Measurements from ENCODE around the gene ABCA13. TPM values are rescaled to one million over a fixed set of nuclear protein-coding genes. Genes with fewer than 3 reads are reported as not detected.

The ABCA13 gene
- polyA plus RNA-seq, 1 of the 3 experiments (the other 2 are of a cell fraction): not detected

- no peak for TF ChIP-seq YY1 (IDR thresholded peaks at IDR 0.05; ENCODE audit: low read depth)
These were observed 66.1 kb downstream of the ABCA13 start (continued) for GRCh38 chr7:48237354-48237753.

- CTCF ChIA-PET: interaction anchor here (0.7 kb wide), 1 partner anchor 1778 kb away, joined by 3 read pairs; no protein-coding TSS in a partner anchor
- 12% methylated on average over 7 of the region's 8 CpGs for WGBS (ENCODE audit: low lambda C conversion rate)
These were observed 71.6 kb downstream of the ABCA13 start for GRCh38 chr7:48242846-48243245.

GRCh38 chr7:48244864-48245271, 73.6 kb downstream of the ABCA13 start:
- Histone ChIP-seq H3K4me3 (ENCODE audit: low read depth in 2 of 2, low read length in 1 of 2) (no peak overlapping the region), H3K4me2 (peak overlapping the region; percentile 10; the same call in 1 of the 2 replicates), H3K79me2 (ENCODE audit: insufficient read depth) (no peaks in the 10 kb centered on the region)

More at GRCh38 chr7:48242846-48243245, 71.6 kb downstream of the ABCA13 start:
- Histone ChIP-seq H3K9me3 (no peaks in the 10 kb centered on the region), H3K79me2 (ENCODE audit: insufficient read depth) (no peaks in the 10 kb centered on the region), H3K36me3 (replicated peaks in 1 of 2; ENCODE audit: control insufficient read depth in 1 of 2, insufficient read depth in 2 of 2, low read length in 1 of 2) (no peaks in the 10 kb centered on the region), H3K4me2 (no peak overlapping the region), H3K27ac (ENCODE audit: low read depth in 2 of 2, low read length in 1 of 2) (no peak overlapping the region), H3K27me3 (ENCODE audit: insufficient read depth) (peaks cover 50% of the 10 kb centered on the region; the same call in 1 of the 2 replicates), H4K20me1 (ENCODE audit: insufficient read depth) (no peaks in the 10 kb centered on the region), H3F3A (replicated peaks; ENCODE audit: insufficient read depth) (no peaks in the 10 kb centered on the region), H3K9me2 (no peaks in the 10 kb centered on the region), H3K4me3 (ENCODE audit: low read depth in 2 of 2, low read length in 1 of 2) (no peak overlapping the region), H3K9ac (no peak overlapping the region), H3K4me1 (ENCODE audit: control insufficient read depth in 1 of 2, insufficient read depth in 2 of 2, low read depth in 1 of 2, low read length in 1 of 2) (no peaks in the 10 kb centered on the region), H2AFZ (ENCODE audit: low read depth) (no peak overlapping the region)
- DNase-seq: no peak
- POLR2A ChIA-PET: no interaction called here
- TF ChIP-seq TCF12 (IDR thresholded peaks at IDR 0.05) (no peak), SIN3A (IDR thresholded peaks at IDR 0.05; ENCODE audit: borderline replicate concordance, low read depth, low read length) (no peak), ZBTB33 (IDR thresholded peaks at IDR 0.05; ENCODE audit: borderline replicate concordance, low read depth) (no peak)

More at GRCh38 chr7:48244864-48245271, 73.6 kb downstream of the ABCA13 start:
- TF ChIP-seq ELF1 (IDR thresholded peaks at IDR 0.05) (no peak), POLR2AphosphoS5 (IDR thresholded peaks at IDR 0.05; ENCODE audit: low read depth, low read length) (no peak), SMC3 (IDR thresholded peaks at IDR 0.05; ENCODE audit: low read depth, low read length) (no peak), IRF3 (IDR thresholded peaks at IDR 0.05; ENCODE audit: low read depth, low read length) (no peak), TAF1 (IDR thresholded peaks at IDR 0.05; ENCODE audit: borderline replicate concordance, low read depth, low read length) (no peak), USF1 (IDR thresholded peaks at IDR 0.05; ENCODE audit: borderline replicate concordance, low read depth) (no peak), EP300 (IDR thresholded peaks at IDR 0.05; ENCODE audit: borderline replicate concordance in 1 of 2, low read depth in 1 of 2, low read length in 1 of 2) (no peak), REST (IDR thresholded peaks at IDR 0.05; ENCODE audit: low read depth, low read length) (no peak), EZH2phosphoT487 (IDR thresholded peaks at IDR 0.05; ENCODE audit: borderline replicate concordance, low read depth) (no peak), RAD21 (IDR thresholded peaks at IDR 0.05; ENCODE audit: low read length) (no peak)
- WGBS (ENCODE audit: low lambda C conversion rate): 9% methylated on average over 5 of the region's 5 CpGs
- Histone ChIP-seq H3K27me3 (ENCODE audit: insufficient read depth) (peaks cover 50% of the 10 kb centered on the region; the same call in 1 of the 2 replicates), H3K9ac (no peak overlapping the region), H3K27ac (ENCODE audit: low read depth in 2 of 2, low read length in 1 of 2) (no peak overlapping the region), H3K36me3 (replicated peaks in 1 of 2; ENCODE audit: control insufficient read depth in 1 of 2, insufficient read depth in 2 of 2, low read length in 1 of 2) (no peaks in the 10 kb centered on the region), H2AFZ (ENCODE audit: low read depth) (no peak overlapping the region), H3K9me2 (no peaks in the 10 kb centered on the region), H3K4me1 (ENCODE audit: control insufficient read depth in 1 of 2, insufficient read depth in 2 of 2, low read depth in 1 of 2, low read length in 1 of 2) (no peaks in the 10 kb centered on the region), H4K20me1 (ENCODE audit: insufficient read depth) (no peaks in the 10 kb centered on the region), H3K9me3 (no peaks in the 10 kb centered on the region), H3F3A (replicated peaks; ENCODE audit: insufficient read depth) (peaks cover 3% of the 10 kb centered on the region)
- POLR2A ChIA-PET: no interaction called here
- CTCF ChIA-PET: interaction anchor here (0.9 kb wide), 1 partner anchor 9 kb away, joined by 3 read pairs; no protein-coding TSS in a partner anchor
- DNase-seq: no peak
